8988T (cell line): ENCODE data around the gene TTBK2.
"Not testable (repeated sequence)": the region's sequence is repeated elsewhere in the genome, so short reads cannot be mapped to it uniquely, and the experiment has no call there.

ENCODE experiments used
- DNase-seq: peaks from one replicate; pipeline ENCODE4 v3.0.0; 2011

Gene TTBK2

DNA sequence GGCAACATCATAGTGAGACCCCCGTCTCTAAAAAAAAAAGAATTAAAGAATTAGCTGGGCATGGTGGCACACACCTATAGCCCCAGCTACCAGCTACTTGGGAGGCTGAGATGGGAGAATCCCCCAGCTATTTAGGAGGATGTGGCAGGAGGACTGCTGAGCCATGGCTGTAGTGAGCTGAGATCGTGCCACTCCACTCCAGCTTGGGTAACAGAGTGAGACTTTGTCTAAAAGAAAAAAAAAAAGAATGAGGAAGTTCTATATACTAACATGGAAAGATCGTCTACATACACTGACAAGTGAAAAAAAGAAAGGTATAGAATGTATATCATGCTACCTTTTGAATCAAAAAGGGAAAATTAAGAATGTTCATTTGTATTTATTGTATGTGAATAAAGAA lies 99.8 kb downstream of the TTBK2 start:
- no peak for DNase-seq

DNA sequence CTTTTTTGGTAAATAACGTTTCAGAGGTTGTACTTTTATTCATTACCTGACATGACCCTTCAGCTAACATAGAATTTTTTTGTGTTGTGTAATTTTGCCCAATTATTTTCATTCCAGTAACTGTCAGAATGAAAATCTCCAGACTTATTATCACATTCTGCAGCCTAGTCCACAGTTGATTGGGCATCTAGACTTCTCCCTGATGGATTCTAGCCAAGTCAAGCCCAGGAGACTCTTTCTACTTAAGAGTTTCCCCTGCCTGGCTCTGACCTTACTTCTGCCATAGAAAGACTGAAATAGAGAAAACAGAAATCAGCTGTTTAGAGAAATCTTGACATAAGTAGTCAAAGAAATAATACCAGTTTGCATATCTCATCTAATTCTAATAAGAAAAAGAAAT lies 100.8 kb downstream of the TTBK2 start:
- no peak for DNase-seq

DNA sequence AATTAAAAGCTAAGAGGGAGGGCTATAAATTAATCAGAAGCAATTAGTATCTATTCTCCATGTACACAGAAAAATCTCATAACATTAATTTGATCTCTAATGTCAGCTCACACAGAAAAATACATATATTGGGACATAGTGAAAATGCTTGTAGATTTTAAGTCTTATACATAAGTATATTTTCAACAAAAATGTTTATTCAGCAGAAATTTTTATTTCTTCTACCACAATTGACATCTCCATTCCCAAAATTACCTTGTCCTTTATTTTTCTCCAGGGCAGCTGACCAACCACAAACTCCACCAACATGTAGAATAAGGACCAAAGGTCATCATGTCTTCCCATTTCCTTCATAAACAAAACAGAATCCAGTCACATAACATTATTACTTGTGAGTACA lies 109.1 kb downstream of the TTBK2 start:
- no peak for DNase-seq

DNA sequence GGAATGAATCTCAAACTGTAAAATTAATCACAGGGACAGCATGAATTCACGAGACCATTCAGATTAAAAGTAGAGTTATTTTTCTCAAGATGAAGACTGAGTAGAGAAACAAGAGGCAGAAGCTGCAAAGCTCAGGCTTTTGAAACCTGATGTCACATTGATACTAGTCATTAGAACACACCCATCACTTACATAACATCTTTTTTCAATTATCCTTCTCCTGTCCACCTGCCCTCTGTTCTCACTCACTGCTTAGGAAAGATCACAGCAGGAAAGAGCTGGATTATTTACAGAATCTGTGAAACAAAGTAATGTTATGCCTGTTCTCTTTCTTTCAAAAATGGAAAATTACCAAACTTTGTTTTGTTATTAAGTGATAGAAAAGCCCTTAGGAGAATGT lies 111.7 kb downstream of the TTBK2 start:
- DNase-seq = no peak

DNA sequence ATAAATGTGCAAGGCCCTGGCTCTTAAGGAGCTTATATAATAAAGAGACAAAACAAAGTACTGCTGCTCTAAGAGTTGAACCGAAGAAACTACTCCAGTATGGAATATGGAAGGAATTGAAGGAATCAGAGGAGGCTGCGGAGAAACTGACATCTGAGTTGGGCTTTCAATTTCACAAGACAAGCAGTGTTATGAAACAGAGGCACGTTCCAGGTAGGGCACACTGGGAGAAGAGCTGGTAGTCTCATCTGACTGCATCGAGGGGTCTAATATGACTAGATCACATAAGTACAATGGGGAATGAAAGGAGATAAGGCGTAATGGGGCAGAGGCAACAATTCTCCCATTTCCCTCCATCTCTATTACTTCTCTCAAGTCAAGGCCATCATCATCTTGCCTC lies 115.3 kb downstream of the TTBK2 start:
- no peak for DNase-seq

DNA sequence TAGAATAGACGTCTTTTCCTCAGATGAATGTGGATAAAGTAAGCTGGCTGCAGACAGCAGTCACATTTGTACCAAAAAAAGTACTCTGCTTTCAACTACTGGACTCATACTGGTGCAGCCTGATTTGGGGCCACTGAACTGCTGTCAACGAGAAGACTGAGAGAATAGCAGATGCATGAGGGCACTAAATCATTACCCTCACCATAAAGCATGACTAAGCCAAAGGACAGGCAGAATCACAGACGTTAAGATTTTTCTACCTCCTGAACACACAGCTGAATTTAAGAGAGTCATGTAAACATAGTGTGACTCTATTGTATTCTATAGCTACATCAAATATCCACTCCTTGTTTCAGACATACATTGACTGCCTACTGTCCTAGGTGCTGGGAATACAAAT lies 115.8 kb downstream of the TTBK2 start:
- no peak for DNase-seq

DNA sequence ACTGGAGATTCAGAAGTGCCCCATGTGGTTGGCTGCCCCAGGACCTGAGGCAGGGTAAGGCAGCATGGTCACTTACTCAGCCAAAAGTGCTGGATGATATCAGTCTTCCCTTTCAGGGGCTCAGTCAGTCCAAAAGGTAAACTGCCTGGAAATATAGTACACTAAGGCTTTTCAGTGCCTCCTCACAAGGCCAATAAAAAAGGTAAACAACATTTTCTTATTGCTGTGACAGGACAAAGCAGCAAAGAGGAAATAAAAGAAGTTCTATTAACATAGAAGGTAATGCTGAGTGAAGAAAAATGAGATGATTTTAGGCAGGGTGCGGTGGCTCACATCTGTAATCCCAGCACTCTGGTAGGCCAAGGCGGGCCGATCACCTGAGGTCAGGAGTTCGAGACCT lies 117.1 kb downstream of the TTBK2 start:
- no peak for DNase-seq

DNA sequence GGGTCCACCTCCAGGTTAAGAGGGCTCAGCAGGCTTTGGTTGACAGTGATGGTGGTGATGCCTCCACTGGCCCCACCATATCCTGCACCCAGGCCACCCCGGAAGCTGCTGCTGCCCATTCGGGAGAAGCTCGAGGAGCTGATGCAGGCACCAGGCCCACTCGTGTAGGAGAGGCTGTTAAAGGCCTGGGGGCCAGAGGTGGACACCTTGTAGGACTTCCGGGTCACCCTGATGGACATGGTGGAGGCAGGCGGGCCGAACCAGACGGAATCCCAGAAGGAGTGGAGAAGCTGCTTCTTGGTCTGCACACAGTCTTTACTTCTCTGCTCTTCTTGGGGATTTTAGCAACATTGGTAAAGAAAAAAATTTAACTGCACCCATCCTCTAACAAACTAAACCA lies 118.4 kb downstream of the TTBK2 start:
- DNase-seq = no peak

DNA sequence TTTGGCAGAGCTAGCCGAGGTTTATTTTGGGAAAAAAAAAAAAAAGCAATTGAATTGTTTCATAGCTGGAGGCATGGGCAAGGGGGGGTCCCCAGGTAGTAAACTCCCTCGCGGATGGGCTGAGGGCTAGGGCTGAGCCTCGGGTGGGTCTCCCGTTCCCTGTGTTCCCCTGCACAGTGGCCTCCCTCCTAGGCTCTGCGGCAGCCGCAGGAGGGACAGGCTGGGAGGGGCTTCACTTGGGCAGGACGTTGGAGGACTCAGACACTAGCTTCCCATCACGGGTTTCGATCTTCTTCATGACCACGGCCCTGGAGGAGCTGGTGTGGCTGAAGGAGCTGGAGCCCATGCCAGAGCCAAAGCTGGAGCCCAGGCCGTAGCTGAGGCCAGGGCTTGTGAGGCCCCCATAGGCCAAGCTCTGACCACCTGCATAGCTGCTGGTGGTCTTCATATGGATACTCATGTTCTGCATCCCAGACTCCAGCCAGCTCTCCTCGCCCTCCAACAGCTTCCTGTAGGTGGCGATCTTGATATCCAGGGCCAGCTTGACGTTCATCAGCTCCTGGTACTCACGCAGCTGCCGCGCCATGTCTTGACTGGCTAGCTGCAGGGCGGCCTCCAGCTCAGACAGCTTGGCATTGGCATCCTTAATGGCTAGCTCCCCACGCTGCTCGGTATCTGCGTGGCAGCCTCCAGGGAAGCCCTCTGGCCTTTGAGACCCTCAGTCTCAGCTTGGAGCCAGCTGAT lies 119.7 kb downstream of the TTBK2 start:
- no peak for DNase-seq

DNA sequence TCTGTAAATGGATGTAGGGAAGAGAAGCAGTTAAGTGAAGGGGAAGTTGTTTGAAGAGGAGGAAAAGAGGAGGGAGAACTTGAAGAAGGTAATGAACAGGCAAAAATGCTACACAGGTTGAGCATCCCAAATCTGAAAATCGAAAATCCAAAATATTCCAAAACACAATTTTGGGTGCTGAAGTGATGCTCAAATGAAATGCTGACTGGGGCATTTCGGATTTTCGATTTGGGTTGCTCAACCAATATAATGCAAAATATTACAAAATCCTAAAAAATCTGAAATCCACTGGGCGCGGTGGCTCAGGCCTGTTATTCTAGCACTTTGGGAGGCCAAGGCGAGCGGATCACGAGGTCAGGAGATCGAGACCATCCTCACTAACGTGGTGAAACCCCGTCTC lies 121.8 kb downstream of the TTBK2 start:
- DNase-seq = no peak

DNA sequence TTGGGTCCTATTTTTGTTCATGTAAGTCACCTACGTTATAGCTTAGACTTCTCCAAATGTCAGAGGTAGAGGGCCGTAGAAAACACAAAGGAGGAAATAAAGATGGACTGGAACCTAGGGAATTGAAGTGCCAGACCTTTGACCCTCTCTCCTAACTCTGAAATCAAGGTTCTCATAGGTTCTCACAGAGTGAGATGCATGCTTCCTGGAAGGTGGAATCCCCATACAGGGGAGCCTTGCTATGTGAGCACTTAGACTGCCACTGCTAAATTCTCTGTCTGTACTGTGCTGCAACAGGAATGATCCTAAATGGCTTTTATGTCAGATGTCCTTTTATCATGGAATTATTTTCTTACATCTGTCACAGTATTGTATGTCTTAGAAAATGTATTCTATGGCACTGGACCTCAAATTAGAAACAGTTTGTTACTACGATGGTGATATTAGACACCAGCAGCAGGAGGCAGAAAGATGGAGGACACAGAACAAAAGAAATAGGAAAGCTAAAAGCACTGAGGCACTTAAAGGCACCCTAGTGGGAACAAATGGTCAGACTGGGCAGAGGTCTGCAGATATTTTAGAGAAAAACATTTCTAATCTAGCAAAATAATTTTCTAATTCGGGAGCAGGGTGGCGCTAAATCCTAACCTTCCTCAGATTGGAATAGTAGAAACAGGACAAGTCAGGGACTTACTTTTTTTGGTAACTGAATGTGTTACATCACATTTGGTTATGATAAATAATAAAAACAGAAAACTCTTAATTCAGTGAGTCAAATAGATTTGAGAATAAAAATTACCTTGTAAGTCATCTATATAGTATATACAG lies 123.4 kb downstream of the TTBK2 start:
- peak; percentile 13 for DNase-seq

DNA sequence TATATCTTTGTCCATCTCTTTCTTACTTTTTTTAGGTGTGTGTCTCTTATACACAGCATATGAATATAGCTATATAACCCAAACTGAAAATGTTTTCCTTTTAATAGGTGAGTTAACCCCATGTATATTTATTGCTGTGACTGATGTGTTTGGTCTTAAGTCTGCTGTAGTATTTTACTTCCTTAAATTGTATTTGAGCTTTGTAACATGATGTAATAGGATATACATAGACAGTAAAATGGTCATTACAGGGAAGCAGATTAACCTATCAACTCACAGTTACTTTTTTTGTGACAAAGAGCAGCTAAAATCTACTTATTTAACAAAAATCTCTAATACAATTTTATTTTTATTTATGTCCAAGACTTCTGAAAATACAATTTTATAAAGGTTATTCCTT lies 131.9 kb downstream of the TTBK2 start:
- DNase-seq = no peak

DNA sequence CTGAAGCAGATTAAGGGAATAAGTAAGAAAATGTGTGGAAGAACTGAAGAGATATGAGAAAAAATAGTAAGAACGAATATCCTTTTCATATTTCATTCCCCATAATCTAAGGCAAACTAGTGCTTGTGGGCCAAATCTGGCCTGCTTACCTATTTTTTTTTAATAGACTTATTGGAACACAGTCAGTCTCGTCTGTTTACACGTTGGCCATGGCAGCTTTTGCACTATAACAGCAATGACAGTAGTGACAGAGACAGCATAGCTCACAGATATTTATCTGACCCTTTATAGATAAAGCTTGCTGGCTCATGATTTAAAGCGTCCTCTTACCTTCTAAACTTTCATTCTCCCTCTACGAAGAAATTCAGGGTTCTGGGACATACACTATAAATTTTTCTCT lies 133.6 kb downstream of the TTBK2 start:
- no peak for DNase-seq

DNA sequence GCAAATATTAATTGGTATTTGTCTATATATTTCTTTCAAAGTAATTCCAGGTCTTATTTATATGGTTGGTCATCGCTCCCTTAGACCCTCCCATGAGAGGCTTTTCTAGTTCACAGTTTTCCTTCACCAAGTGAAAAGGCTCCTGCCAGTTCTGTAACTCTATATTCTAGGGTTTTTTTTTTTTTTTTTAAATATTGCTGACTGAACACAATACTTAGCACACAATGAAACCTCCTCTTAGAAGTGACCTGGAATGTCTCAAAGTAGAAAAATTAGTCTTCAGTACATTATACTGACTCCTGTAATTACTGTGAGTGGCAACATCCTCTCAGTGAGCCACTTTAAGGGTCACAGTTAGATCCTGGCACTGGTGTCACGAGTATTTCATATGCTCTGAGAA lies 135.0 kb downstream of the TTBK2 start:
- DNase-seq = no peak

DNA sequence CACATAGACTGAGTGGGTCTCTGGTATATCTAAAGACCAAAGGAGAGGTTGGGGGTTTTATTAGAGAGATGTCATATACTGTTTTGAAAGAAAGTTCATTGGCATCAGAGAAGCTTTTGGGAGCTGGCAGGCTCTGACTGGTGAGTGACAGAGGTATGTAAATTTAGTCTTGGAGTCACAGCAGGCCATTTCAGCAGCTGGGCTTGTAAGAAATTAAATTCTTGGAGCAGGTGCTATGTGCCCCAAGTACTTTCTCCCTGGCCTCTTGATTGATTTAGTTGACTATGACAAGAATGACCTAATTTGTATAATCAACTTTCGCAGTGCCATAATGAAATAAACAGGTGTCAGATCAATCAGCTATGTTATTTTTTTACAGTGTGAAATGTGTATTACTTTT lies 135.9 kb downstream of the TTBK2 start:
- no peak for DNase-seq

DNA sequence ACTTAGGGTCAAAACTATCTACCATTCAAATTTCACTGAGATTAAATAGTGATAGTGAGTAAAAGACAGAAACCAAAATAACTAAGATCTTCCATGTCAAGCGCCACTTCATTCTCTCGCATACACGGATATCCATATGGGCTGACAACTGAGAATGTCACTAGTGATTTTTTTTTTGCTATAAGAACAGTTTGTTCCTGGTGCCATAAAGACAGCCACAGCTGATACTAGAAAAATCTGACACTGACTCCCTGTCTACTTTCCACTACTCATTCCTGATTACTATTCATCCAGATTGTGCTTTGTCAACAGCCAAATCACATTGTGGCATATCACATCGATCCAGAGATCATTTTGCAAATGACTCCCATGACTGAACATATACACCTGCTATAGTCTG lies 137.9 kb downstream of the TTBK2 start:
- no peak for DNase-seq

DNA sequence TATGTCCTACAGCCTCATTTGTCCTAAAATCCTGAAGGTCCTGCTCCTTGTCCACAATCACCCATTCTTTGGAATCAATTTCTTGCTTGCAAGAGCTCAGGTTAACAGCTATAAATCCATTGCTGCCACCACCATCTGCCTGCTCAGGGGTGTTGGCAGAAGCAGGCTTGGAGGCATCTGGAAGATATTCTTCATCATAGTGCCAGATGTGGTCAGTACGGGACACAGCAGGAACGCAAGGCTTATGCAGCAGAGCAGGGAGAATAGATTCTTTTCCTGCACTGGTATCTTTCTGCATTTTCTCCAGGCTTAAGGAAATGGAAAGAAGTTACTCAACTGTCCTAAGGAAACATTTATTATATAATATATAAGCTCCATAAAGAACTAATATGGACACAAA lies 145.2 kb downstream of the TTBK2 start:
- no peak for DNase-seq

DNA sequence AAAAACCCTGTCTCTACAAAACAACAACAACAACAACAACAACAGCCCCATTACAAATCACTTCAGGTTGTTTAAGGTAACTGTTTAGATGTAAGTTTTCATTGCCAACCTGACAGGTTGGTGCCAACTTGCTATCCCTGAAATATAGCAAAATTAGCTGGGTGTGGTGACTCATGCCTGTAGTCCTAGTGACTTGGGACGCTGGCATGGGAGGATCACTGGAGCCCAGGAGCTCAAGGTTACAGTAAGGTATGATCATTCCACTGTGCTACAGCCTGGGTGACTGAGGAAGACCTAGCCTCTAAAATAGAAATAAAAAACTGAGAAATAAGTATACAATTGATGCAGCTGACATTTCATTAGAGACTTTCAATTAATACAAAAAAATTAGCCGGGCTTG lies 147.7 kb downstream of the TTBK2 start:
- DNase-seq = no peak

DNA sequence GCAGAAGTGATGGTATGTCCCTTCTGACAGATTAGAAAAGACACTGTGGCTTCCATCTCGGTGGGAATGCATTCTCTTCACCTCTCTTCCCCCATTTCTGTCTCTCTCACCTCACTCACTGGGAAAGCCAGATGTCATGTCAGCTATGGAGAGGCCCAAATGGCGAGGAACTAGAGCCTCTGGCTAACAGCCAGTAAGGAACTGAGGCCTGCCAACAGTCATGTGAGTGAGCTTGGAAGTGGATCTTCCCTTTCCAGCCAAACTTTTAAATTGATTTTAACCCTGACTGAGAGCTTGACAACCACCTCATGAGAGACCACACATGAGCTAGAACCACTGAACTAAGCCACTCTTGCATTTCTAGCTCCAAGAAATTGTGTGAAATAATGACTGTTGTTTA lies 148.4 kb downstream of the TTBK2 start:
- no peak for DNase-seq

DNA sequence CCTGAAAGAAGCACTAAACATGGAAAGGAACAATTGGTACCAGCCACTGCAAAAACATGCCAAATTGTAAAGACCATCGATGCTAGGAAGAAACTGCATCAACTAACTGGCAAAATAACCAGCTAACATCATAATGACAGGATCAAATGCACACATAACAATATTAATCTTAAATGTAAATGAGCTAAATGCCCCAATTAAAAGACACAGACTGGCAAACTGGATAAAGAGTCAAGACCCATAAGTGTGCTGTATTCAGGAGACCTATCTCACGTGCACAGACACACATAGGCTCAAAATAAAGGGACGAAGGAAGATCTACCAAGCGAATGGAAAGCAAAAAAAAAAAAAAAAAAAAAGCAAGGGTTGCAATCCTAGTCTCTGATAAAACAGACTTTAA lies 154.5 kb downstream of the TTBK2 start:
- not testable (repeated sequence) for DNase-seq

DNA sequence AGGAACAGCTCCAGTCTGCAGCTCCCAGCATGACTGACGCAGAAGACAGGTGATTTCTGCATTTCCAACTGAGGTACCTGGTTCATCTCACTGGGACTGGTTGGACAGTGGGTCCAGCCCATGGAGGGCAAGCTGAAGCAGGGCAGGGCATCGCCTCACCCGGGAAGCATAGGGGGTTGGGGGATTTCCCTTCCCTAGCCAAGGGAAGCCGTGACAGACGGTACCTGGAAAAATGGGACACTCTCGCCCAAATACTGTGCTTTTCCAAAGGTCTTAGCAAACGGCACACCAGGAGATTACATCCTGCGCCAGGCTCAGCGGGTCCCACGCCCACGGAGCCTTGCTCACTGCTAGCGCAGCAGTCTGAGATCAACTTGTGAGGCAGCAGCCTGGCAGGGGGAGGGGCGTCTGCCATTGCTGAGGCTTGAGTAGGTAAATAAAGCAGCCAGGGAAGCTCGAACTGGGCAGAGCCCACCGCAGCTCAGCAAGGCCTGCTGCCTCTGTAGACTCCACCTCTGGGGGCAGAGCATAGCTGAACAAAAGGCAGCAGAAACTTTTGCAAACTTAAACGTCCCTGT lies 156.3 kb downstream of the TTBK2 start:
- DNase-seq = not testable (repeated sequence)

DNA sequence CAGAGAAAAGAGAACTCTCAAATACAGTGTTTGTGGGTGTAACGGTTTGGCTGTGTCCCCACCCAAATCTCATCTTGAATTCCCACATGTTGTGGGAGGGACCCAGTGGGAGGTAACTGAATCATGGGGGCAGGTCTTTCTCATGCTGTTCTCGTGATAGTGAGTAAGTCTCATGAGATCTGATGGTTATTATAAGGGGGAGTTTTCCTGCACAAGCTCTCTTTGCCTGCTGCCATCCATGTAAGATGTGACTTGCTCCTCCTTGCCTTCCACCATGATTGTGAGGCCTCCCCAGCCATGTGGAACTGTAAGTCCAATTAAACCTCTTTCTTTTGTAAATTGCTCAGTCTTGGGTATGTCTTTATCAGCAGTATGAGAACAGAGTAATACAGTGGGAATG lies 158.8 kb downstream of the TTBK2 start:
- DNase-seq = not testable (repeated sequence)

DNA sequence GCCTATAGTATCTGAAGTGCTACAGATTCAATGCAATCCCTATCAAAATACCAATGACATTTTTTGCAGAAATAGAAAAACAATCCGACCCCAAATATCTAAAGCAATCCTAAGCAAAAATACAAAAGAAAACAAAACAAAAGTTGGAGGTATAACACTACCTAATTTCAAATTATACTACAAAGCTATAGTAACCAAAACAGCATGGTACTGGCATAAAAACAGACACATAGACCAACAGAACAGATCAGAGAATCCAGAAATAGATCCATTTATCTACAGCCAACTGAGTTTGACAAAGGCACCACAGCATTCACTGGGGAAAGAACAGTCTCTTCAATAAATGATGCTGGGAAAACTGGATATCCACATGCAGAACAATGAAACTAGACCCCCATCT lies 159.8 kb downstream of the TTBK2 start:
- no peak for DNase-seq

DNA sequence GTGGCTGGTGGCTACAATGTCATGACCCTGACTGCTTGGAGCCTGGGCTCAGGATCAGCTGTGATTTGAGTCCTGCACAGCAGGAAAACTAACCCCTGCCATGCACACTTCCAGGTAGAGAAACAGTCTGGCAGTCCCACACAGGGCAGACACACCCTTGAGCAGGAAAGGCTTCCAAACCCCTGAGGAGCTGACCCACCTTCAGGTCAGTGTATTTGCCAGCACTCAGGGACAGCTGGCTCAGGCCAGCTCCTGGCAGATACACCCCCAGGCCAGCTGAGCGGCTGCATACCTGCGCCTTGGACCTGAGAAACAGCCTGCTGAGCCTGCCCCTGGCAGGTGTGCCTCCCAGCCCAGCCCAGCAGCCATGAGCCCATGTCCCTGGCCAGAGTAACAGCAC lies 161.5 kb downstream of the TTBK2 start:
- DNase-seq = no peak
